Vagina (tissue), 2 donors: ENCODE data around the gene SUSD3.

Source experiments
- POLR2A ChIP-seq, 2 donors: fragments of 450-650 bp; IDR thresholded peaks; one replicate each; pipeline ENCODE4 v1.6.1; 2017; ENCODE audit warnings: antibody characterized with exemption in 2 of 2, mild to moderate bottlenecking in 2 of 2, moderate library complexity in 2 of 2
- POLR2AphosphoS5 ChIP-seq, 2 donors: sonication (generic); formaldehyde crosslinking; IDR thresholded peaks; one replicate each; pipeline ENCODE4 v1.9.0; 2017; ENCODE audit warnings: antibody characterized with exemption in 2 of 2, mild to moderate bottlenecking in 2 of 2, low read depth in 1 of 2; ENCODE audit not compliant: insufficient read depth in 1 of 2
- TF ChIP-seq, protein P1 (sequence below), 3 experiments: fragments of 450-650 bp in 2 of 3; fragments of 200-600 bp in 1 of 3; sonication (generic) in 1 of 3; IDR thresholded peaks; one replicate each; pipeline ENCODE4 v1.5.1; 2017 to 2019; ENCODE audit warnings: antibody characterized with exemption in 3 of 3, mild to moderate bottlenecking in 2 of 3, moderate library complexity in 2 of 3

DNA sequence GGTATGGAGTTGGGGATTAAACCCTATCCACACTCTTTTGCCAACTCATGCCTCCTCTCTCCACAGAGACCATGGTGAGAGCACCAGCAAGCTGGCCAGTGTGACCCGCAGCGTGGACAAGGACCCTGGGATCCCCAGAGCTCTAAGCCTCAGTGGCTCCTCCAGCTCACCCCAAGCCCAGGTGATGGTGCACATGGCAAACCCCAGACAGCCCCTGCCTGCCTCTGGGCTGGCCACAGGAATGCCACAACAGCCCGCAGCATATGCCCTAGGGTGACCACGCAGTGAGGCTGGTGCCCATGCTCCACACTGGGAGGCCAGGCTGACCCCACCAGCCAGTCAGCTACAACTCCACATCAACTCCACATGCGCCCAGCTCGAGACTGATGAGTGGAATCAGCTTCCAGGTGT lies 26.0 kb downstream of the SUSD3 start:
- TF ChIP-seq, protein P1, sequence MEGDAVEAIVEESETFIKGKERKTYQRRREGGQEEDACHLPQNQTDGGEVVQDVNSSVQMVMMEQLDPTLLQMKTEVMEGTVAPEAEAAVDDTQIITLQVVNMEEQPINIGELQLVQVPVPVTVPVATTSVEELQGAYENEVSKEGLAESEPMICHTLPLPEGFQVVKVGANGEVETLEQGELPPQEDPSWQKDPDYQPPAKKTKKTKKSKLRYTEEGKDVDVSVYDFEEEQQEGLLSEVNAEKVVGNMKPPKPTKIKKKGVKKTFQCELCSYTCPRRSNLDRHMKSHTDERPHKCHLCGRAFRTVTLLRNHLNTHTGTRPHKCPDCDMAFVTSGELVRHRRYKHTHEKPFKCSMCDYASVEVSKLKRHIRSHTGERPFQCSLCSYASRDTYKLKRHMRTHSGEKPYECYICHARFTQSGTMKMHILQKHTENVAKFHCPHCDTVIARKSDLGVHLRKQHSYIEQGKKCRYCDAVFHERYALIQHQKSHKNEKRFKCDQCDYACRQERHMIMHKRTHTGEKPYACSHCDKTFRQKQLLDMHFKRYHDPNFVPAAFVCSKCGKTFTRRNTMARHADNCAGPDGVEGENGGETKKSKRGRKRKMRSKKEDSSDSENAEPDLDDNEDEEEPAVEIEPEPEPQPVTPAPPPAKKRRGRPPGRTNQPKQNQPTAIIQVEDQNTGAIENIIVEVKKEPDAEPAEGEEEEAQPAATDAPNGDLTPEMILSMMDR (IDR thresholded peaks at IDR 0.05), result no peak
- TF ChIP-seq POLR2AphosphoS5 (IDR thresholded peaks at IDR 0.05; ENCODE audit: insufficient read depth in 1 of 2, low read depth in 1 of 2), result no peak
- TF ChIP-seq POLR2A (IDR thresholded peaks at IDR 0.05), result no peak
